GM12891 (cell line): ENCODE measurements around the gene DIP2C.

Source experiments
- DNase-seq: peaks from one replicate; pipeline ENCODE4 v3.0.0; 2011; ENCODE audit warnings: low spot score; ENCODE audit not compliant: insufficient read length
- FAIRE-seq: peaks from 2 replicates; lab custom pipeline; 2011; peaks lifted over from hg19 to GRCh38; lab: Jason Lieb, UNC
- PAX5 ChIP-seq: IDR thresholded peaks from 2 replicates; pipeline ENCODE4 v1.6.1; 2011; ENCODE audit warnings: low read length, moderate library complexity, mild to moderate bottlenecking; ENCODE audit not compliant: insufficient read depth, severe bottlenecking
- POLR2A ChIP-seq: IDR thresholded peaks from 2 replicates; pipeline ENCODE4 v1.6.1; 2011; ENCODE audit warnings: low read depth, low read length, control low read depth
- POLR2AphosphoS5 ChIP-seq: IDR thresholded peaks from 2 replicates; pipeline ENCODE4 v1.6.1; 2011; ENCODE audit warnings: low read depth, low read length, control low read depth
- POU2F2 ChIP-seq: IDR thresholded peaks from 2 replicates; pipeline ENCODE4 v1.6.1; 2011; ENCODE audit warnings: low read depth, mild to moderate bottlenecking, control low read depth, low read length, moderate library complexity
- SPI1 ChIP-seq: IDR thresholded peaks from 2 replicates; pipeline ENCODE4 v1.6.1; 2011; ENCODE audit warnings: low read depth, low read length, control low read depth
- TAF1 ChIP-seq: IDR thresholded peaks from 2 replicates; pipeline ENCODE4 v1.6.1; 2011; ENCODE audit warnings: low read depth, low read length, control low read depth

Gene DIP2C

DNA sequence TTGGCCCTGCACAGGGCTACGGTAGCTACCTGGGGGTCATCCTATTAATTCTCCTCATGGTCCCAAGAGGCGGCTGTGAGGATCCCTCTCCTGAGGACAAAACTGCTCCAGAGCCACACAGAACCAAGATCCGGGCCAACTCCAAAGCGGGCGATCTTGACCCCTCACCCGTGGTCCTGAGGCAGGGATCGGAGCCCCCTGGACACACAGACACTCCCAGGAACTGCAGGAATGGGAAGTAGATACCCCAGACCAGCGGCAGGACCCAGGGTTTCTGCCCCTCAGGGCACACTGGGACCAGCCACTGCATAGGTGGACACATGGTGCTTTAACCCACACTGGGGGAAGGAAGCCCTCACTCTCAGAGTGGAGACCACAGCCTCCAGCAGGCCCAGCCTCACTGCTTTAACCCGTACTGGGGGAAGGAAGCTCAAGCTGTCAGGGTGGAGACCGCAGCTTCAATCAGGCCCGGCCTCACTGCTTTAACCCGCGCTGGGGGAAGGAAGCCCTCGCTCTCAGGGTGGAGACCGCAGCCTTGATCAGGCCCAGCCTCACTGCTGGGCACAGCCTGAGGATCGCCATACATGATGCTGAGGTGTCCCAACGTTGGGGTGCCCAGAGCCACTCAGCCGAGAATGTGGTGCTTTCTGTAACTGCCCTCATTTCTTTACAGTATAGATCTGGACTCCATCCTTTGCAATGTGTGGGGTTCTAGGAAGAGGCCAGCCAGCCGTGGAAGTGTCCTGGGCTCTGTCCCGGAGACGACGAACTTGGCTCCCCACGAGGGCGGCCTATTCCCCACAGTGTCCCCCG, 60.1 kb downstream of the DIP2C start:
- FAIRE-seq (no peak), DNase-seq (no peak)
- TF ChIP-seq SPI1: no peak
- no peak for TF ChIP-seq POLR2A
- TF ChIP-seq POLR2AphosphoS5: no peak
- TF ChIP-seq TAF1: no peak
- TF ChIP-seq POU2F2: no peak
- no peak for TF ChIP-seq PAX5

DNA sequence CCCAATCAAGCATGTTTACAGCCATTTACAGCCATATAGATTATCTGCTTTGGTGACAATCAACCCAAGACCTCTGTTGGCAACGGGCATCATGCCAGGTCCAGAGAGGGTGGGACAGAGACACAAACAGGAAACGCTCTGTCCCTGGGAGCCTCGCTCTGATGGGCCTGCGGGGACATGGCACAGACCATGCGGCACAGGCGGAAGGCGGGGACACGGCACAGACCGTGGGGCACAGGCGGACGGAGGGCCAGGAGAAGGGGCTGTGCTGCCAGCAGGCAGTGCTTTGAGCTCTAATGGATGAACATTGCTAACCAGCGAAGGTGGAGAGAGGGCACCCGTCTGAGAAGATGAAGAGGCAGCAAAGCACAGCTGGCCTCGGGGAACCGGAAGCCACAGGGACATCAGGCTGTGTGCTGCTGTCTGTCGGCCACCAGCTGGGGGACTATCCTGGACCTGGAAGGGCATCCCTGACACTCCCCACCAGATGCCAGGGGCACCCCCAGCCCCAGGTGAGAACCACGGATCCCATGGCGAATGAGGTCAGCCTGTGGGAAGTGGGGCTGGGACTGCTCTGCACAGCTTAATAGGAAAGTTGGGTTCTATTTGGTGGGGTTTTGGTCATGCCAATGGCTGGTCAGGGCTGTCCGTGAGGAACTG, 61.0 kb downstream of the DIP2C start:
- TF ChIP-seq TAF1 (no peak), SPI1 (no peak), POU2F2 (no peak), POLR2A (no peak), POLR2AphosphoS5 (no peak), PAX5 (no peak)
- DNase-seq (no peak), FAIRE-seq (no peak)

DNA sequence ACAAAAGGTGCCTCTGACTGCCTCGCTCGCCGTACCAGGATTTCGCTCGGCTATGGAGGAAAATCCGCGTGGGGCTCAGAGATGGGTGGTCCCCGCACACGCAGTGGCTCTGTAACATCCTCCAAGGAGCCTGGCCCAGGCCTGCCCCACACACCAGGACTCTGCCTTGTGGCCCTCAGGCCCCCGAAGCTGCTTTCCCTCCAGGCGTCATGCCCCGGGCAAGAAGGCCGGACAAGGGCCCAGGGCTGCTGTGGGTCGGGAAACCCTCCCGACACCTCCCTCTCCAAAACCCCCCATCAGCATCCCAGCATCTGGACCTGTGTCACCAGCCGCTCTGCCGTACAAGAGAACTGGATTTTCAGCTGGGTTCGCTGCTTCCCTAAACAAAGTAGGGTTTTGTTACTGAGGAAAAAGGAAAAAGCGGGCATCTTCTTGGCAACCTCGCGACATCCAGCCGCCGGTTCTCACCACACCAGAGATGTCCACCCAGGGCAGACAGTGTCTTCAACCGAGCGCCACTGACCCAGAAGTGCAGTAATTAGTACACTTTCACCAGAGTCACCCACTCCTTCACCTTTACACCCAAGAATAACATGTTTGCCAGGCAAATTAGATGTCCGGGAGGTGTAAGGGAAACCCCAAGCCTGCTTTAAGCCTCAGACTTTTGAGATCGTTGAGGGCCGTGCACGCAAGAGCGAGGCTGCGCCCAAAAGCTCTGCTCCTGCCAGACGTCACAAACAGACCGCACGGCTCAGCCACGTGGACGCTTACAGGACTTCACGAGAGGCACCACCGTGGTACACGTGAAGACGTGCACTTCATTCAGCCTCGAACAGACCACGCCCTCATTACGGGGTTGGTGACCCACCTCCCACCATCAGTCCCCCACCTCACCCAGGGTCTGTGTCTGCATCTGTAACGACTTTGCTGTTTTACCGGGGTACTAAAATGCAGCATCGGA, 62.2 kb downstream of the DIP2C start:
- no peak for DNase-seq
- TF ChIP-seq POLR2AphosphoS5 (no peak), POU2F2 (no peak), POLR2A (no peak), SPI1 (no peak), PAX5 (no peak), TAF1 (no peak)
- no peak for FAIRE-seq

DNA sequence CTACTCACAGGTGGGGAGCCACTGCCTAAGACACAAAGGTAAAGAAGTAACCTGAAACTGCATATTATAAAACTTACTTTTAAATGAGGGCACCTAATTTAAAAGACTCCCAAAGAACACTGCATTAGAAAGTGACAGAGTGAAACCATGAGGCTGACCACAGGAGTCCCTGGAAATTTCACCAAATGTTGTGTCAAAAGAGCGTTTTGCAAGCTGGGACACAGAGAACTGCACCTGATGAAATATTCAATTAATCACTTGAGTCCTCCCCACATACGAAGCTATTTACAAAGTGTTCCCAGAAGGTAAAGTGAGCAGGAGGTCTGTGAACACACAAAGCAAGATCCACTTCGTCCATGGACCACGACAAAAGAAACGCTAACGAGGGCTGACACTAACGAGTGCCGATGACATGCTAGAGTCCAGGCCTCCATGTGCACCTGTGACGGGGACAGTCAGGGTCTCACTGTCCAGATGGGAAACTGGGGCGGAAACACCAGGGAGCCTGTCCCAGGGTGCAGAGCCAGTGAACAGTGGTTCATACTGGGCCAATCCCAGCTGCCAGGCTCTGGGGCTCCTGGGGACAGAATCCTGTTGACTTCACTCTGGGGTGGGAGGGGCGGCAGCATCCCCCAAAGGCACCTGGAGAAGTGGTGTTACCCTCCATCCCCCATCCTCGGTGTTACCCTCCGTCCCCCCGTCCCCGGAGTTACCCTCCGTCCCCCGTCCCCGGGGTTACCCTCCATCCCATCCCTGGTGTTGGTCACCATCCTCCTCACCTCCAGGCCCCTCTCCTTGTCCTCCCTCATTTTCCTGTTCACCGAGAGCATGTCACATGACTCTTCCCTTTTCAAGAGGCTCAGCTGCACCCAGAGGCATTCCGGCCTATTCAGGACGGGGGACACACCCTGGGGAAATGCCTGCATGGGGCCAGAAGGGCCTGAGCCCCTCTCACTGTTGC, 63.4 kb downstream of the DIP2C start:
- no peak for DNase-seq
- FAIRE-seq: no peak
- TF ChIP-seq POU2F2 (no peak), SPI1 (no peak), PAX5 (no peak), POLR2A (no peak), POLR2AphosphoS5 (no peak), TAF1 (no peak)

DNA sequence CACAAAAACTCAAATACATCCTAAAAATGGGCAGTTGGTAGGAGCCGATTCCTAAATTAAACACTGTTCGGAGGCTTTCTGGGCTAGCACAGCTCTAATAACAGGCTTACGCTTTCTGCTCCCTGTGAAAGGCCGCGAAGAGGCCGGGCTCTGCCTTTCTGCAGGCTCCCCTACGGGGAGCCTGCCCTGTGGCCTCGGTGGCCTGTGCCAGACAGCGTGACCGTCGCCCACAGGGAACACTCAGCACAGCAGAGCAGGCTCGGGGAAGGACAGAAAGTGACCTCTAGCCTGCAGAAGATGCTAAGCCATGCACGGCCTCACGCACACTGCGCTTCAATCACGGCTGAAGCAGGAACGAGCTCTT, 64.2 kb downstream of the DIP2C start:
- DNase-seq (no peak), FAIRE-seq (no peak)

DNA sequence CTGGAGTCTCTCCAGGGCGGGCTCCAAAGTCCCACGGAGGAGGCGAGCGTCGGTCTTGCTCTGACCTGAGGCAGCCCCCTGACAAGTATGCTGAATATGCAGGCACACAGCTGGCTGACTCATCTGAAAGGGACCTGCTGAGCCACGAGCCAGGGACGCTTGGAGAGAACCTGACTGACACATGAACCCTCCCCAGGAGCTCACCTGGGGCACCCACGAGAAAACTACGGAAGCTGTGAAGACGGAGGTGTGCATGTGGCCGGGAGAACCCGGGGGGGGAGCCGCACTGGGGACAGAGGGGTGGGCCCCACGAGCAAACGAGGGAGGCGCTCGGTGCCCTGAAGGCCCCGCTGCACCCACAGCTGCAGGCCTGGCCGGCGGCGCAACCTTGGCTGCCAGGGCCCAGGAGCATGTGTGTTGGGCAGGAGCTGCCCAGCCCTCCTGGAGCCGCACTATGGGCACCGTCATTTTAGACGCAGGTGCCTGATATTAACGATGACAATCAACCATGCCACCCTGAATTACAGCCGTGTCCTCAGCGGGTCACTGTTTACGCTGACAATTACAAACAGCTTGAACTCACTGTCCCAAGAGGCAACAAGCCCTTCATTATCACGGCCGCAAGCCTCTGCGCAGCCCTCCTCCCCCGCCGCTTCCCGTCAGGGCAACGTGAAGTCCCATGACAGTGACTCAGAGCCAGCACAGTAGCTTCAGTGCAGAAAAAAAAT, 64.7 kb downstream of the DIP2C start:
- no peak for DNase-seq
- FAIRE-seq: no peak
- TF ChIP-seq SPI1 (no peak), POLR2AphosphoS5 (no peak), POU2F2 (no peak), PAX5 (no peak)

More for the DNA sequence above, 64.2 kb downstream of the DIP2C start:
- no peak for TF ChIP-seq POLR2AphosphoS5

DNA sequence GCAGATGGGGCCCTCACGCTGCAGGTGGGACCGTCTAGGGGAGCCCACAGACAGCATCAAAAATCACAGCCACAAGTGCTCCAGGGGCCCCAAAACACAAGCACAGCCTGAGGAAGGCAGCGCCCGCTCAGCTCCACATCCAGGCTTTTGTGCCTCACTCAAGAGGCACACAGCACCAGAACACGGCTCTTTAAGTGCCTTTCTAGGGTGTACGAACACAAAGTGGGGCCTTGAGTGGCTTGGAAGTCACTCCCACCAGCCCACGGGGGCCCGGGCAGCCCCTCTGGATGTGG, 65.2 kb downstream of the DIP2C start:
- FAIRE-seq (no peak), DNase-seq (no peak)
- TF ChIP-seq PAX5: no peak
- TF ChIP-seq POLR2A: no peak
- TF ChIP-seq POLR2AphosphoS5: no peak
- TF ChIP-seq POU2F2: no peak
- TF ChIP-seq SPI1: no peak
- TF ChIP-seq TAF1: no peak

DNA sequence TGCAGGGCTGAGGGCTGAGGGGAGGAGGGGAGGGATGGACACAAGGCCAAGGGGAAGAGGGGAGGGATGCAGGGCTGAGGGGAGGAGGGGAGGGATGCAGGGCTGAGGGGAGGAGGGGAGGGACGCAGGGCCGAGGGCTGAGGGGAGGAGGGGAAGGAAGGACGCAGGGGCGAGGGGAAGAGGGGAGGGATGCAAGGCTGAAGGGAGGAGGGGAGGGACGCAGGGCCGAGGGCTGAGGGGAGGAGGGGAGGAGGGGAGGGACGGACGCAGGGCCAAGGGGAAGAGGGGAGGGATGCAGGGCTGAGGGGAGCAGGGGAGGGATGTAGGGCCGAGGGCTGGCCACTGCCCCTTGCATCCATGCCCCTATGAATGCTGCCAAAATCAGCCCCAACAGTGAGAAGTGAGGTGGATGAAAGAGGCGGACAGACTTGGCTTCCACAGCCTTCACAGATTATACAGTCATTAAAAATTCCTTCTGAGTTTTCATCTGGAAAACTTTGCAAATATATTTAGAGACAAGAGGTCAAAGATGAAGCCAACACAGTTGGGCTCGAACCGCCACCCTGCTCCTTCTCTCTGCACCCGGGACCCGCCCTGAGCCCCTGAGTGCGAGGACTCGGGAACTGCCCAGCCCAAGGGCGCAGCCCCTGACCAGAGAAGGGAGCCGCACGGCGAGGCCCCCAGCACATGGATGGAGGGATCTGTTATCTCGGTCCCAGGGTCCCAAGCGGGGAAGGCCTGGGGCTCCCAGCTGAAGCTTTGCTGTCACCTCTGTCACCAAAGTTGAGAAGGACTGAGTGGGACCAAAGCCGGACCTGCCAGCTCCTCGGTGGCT, 65.8 kb downstream of the DIP2C start:
- no peak for FAIRE-seq
- no peak for DNase-seq

More for the DNA sequence above, 65.8 kb downstream of the DIP2C start:
- no peak for TF ChIP-seq POLR2AphosphoS5
- TF ChIP-seq POLR2A: no peak
- TF ChIP-seq TAF1: no peak
- no peak for TF ChIP-seq POU2F2
- no peak for TF ChIP-seq SPI1
- TF ChIP-seq PAX5: no peak
